ENCODE results near the gene TRAPPC12. TPM values are rescaled to one million over a fixed set of nuclear protein-coding genes. Genes with fewer than 3 reads are reported as not detected.

The TRAPPC12 gene
- total RNA-seq, 1 experiment from 2014 or later = 86.2 TPM

- BruUV-seq (replicated peaks) = no TSS peak
- ATAC-seq (no peak), DNase-seq (no peak)
- Histone ChIP-seq H3K9me2 (replicated peaks; ENCODE audit: low read length) (no peaks in the 10 kb centered on the region), H3F3A (ENCODE audit: low read length, unreplicated experiment) (no peaks in the 10 kb centered on the region), H3K4me3 (ENCODE audit: low read length) (peak overlapping the region; percentile 82), H3K9me3 (ENCODE audit: low read length) (no peaks in the 10 kb centered on the region), H3K9ac (ENCODE audit: low read length) (peak overlapping the region; percentile 89), H3K27me3 (ENCODE audit: low read length) (no peaks in the 10 kb centered on the region), H2AFZ (ENCODE audit: low read length) (peak overlapping the region; percentile 80), H3K4me2 (ENCODE audit: low read length) (peak overlapping the region; percentile 97), H3K79me2 (ENCODE audit: low read length) (peaks cover 50% of the 10 kb centered on the region), H4K20me1 (ENCODE audit: low read length) (peaks cover 8% of the 10 kb centered on the region; the same call in 1 of the 2 replicates), H3K4me1 (ENCODE audit: insufficient read depth, low read length) (peaks cover 26% of the 10 kb centered on the region), H3K36me3 (ENCODE audit: low read depth, low read length) (peaks cover 4% of the 10 kb centered on the region), H3K27ac (ENCODE audit: low read length) (no peak overlapping the region)
- intact Hi-C loops (cut with micrococcal nuclease) = loop anchor here (1.0 to 5.0 kb wide), 3 partner anchors 181 to 275 kb away; partner anchors contain the start of genes RNASEH1 and RPS7
- CTCF ChIA-PET = no interaction called here
- TF ChIP-seq EZH2phosphoT487 (IDR thresholded peaks at IDR 0.05; ENCODE audit: borderline replicate concordance, low read length) = no peak
- TF ChIP-seq, protein P1, sequence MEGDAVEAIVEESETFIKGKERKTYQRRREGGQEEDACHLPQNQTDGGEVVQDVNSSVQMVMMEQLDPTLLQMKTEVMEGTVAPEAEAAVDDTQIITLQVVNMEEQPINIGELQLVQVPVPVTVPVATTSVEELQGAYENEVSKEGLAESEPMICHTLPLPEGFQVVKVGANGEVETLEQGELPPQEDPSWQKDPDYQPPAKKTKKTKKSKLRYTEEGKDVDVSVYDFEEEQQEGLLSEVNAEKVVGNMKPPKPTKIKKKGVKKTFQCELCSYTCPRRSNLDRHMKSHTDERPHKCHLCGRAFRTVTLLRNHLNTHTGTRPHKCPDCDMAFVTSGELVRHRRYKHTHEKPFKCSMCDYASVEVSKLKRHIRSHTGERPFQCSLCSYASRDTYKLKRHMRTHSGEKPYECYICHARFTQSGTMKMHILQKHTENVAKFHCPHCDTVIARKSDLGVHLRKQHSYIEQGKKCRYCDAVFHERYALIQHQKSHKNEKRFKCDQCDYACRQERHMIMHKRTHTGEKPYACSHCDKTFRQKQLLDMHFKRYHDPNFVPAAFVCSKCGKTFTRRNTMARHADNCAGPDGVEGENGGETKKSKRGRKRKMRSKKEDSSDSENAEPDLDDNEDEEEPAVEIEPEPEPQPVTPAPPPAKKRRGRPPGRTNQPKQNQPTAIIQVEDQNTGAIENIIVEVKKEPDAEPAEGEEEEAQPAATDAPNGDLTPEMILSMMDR (conservative IDR thresholded peaks at IDR 0.05; ENCODE audit: low read depth, low read length) = no peak
- no peak for TF ChIP-seq EZH2 (IDR thresholded peaks at IDR 0.05; ENCODE audit: low read length, unreplicated experiment)
- POLR2A ChIA-PET (ENCODE audit: unreplicated experiment) = no interaction called here
Observed at GRCh38 chr2:3376821-3377220, 2.7 kb upstream of the TRAPPC12 start.

DNA sequence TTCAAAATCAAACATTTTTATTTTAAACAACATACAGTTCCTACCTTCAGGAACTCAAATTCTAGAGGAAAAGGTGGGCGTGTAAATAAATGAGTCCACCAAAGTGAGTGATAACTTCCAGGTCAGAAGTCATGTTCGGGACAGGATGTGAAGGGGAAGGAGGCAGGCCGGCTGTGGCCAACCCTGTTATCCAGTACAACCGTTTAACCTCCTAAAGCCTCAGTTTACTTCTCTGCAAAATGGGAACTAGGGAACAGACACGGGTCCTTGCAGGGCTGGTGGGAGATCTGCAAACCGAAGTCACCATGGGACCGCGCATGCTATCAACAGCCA lies 2.2 kb upstream of the TRAPPC12 start:
- Histone ChIP-seq H3K79me2 (ENCODE audit: low read length) (peaks cover 54% of the 10 kb centered on the region), H3K4me3 (ENCODE audit: low read length) (peak overlapping the region; percentile 82), H3K27ac (ENCODE audit: low read length) (peak overlapping the region; percentile 56), H2AFZ (ENCODE audit: low read length) (peak overlapping the region; percentile 80), H3K27me3 (ENCODE audit: low read length) (no peaks in the 10 kb centered on the region), H3K36me3 (ENCODE audit: low read depth, low read length) (peaks cover 5% of the 10 kb centered on the region), H3F3A (ENCODE audit: low read length, unreplicated experiment) (no peaks in the 10 kb centered on the region), H4K20me1 (ENCODE audit: low read length) (peaks cover 8% of the 10 kb centered on the region; the same call in 1 of the 2 replicates), H3K9me3 (ENCODE audit: low read length) (no peaks in the 10 kb centered on the region), H3K4me2 (ENCODE audit: low read length) (peak overlapping the region; percentile 97), H3K4me1 (ENCODE audit: insufficient read depth, low read length) (peaks cover 26% of the 10 kb centered on the region), H3K9me2 (replicated peaks; ENCODE audit: low read length) (no peaks in the 10 kb centered on the region), H3K9ac (ENCODE audit: low read length) (peak overlapping the region; percentile 89)
- ATAC-seq (peak; percentile 29), DNase-seq (peak; percentile 46)
- ChIA-PET CTCF (no interaction called here), POLR2A (ENCODE audit: unreplicated experiment) (interaction anchor here (0.6 kb wide), 1 partner anchor 9 kb away, joined by 5 read pairs; no protein-coding TSS in a partner anchor)
- intact Hi-C loops (cut with micrococcal nuclease) = loop anchor here (1.0 to 5.0 kb wide), 3 partner anchors 181 to 275 kb away; partner anchors contain the start of genes RNASEH1 and RPS7
- BruUV-seq (replicated peaks) = TSS peak; percentile 57
- TF ChIP-seq EZH2phosphoT487 (IDR thresholded peaks at IDR 0.05; ENCODE audit: borderline replicate concordance, low read length) = no peak
- TF ChIP-seq EZH2 (IDR thresholded peaks at IDR 0.05; ENCODE audit: low read length, unreplicated experiment) = no peak
- TF ChIP-seq, protein P1 (conservative IDR thresholded peaks at IDR 0.05; ENCODE audit: low read depth, low read length) = no peak

Data from PC-3 (cell line).